Activated CD8-positive, alpha-beta T cell treated with anti-CD3 and anti-CD28 coated beads, Interleukin-2, amount 10 ng/mL, durations not matched to agents 7 days and 5 days (primary cell): ENCODE data around the gene ANTXR1. TPM values are rescaled to one million over a fixed set of nuclear protein-coding genes. Genes with fewer than 3 reads are reported as not detected.

Experiments
- ATAC-seq: fragments of 150-1000 bp; cut with Tn5 transposase; one replicate; pipeline ENCODE4 v1.10.0; 2021; ENCODE audit warnings: moderate library complexity
- CTCF ChIA-PET: fragments of 350-600 bp; sonication (Branson Sonifier 250); formaldehyde crosslinking; loops from one replicate; lab custom pipeline; 2021; ENCODE audit warnings: antibody characterized with exemption; lab: Charles Lee
- POLR2A ChIA-PET: fragments of 350-600 bp; sonication (Branson Sonifier 250); formaldehyde crosslinking; loops from one replicate; lab custom pipeline; 2021; ENCODE audit warnings: antibody characterized with exemption; lab: Charles Lee
- DNase-seq: peaks from one replicate; pipeline ENCODE4 v3.0.0-alpha.2; 2020
- H3K27ac Mint-ChIP-seq: one replicate; pipeline ENCODE4 v1.8.0; 2021; ENCODE audit warnings: mild to moderate bottlenecking, mixed read lengths
- H3K27me3 Mint-ChIP-seq: one replicate; pipeline ENCODE4 v1.8.0; 2021; ENCODE audit warnings: low read depth, mixed read lengths
- H3K36me3 Mint-ChIP-seq: one replicate; pipeline ENCODE4 v1.8.0; 2021; ENCODE audit warnings: low read depth, mixed read lengths
- H3K4me1 Mint-ChIP-seq: one replicate; pipeline ENCODE4 v1.8.0; 2021; ENCODE audit warnings: low read depth, mixed read lengths
- H3K4me3 Mint-ChIP-seq: one replicate; pipeline ENCODE4 v1.8.0; 2021; ENCODE audit warnings: mild to moderate bottlenecking, mixed read lengths
- H3K9me3 Mint-ChIP-seq: one replicate; pipeline ENCODE4 v1.8.0; 2022; ENCODE audit warnings: mixed read lengths; ENCODE audit not compliant: insufficient read depth
- total RNA-seq, 2 experiments: library from RNA; stranded (reverse); gene quantifications; one replicate each; pipeline ENCODE4 v1.2.3, GENCODE V29; 2021

ANTXR1 gene
- total RNA-seq, 2 experiments from 2014 or later = 0.05 TPM; not detected in 1

DNA sequence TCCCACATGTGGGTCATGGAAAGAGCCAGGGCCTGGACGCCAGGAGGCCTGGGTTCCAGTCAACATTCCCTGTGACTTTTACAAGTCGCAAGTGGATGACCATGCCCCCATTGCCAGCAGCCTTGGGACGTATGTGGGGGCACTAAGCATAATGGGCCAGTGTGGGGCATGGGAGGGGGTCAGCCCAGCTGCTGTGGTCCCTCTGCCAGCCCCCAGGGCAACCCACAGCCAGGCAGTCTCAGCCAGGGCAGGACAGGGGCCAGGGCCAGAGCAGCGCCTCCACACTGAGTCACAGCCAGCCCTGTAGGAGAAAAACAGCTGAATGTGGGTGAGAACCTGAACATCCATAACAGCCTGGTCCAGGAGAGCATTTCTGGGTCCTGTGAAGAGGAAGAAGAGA is 200.8 kb downstream of the ANTXR1 start:
- POLR2A ChIA-PET = no interaction called here
- no peaks in the 10 kb centered on the region for H3K9me3 Mint-ChIP-seq
- no peak overlapping the region for H3K27ac Mint-ChIP-seq
- no peaks in the 10 kb centered on the region for H3K36me3 Mint-ChIP-seq
- H3K27me3 Mint-ChIP-seq = no peaks in the 10 kb centered on the region
- DNase-seq = no peak
- CTCF ChIA-PET = interaction anchor here (0.8 to 1.2 kb wide), 2 partner anchors 20 to 49 kb away, joined by 3 to 5 read pairs; no protein-coding TSS in a partner anchor
- no peaks in the 10 kb centered on the region for H3K4me1 Mint-ChIP-seq
- H3K4me3 Mint-ChIP-seq = no peak overlapping the region
- no peak for ATAC-seq

DNA sequence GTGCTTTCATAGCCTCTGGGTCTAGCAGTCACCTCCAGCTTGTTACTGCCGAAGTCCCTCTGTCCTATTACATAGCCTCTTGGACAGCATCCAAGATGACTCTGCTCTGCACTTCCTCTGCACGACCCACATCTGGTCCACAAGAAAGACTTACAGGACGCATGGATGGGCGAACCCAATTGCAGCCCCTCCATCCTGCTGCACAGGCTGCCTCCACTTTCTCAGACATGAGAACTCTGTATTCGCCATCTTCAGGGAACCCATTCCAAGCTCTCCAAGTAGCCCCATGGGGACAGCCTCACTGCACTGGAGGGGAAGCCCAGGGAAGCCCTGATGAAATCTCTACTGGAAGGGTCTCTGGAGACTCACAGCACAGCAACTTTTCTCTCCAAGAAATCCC is 201.9 kb downstream of the ANTXR1 start:
- Mint-ChIP-seq H3K9me3 (no peaks in the 10 kb centered on the region), H3K4me3 (no peak overlapping the region), H3K4me1 (no peaks in the 10 kb centered on the region), H3K36me3 (no peaks in the 10 kb centered on the region), H3K27ac (no peak overlapping the region), H3K27me3 (peaks cover 2% of the 10 kb centered on the region)
- no peak for ATAC-seq
- POLR2A ChIA-PET = no interaction called here
- no peak for DNase-seq
- CTCF ChIA-PET = no interaction called here

DNA sequence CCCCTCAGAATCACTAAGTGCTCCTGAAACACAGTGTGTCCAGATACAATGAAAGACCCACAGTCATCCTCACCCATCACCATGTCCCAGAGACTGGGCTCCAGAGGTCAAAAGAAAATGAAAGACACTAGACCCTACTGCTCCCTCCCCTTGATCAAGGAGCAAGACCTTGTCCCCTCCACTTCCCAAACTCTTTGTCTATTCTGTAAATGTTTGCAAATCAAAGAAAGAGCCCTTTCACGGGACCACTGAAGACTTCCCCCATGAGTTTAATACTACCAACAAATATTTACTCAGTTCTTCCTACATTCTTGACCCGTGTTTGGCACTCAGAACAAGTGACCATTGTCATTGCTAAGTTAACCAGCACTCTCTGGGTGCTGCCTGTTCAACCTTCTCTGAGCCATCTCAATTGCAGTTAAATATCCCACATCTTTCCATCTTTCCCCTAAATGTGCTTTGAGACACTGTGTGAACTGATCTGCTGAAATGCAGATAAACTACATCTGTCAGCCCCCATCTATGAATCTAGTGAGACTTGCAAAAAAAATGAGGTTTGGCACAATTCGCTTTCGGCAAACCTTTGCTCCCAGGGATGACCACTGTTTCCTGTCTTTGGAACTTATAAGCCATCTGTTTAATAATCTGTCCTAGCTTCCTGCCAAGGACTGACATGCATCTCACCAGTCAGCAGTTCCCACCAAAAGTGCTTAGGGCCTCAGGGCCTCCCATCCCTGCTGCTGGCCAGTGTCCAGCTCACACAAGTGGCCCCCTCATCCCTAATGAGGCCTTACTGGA is 203.8 kb downstream of the ANTXR1 start:
- Mint-ChIP-seq H3K4me1 (no peaks in the 10 kb centered on the region), H3K27me3 (peaks cover 7% of the 10 kb centered on the region), H3K4me3 (no peak overlapping the region), H3K27ac (no peak overlapping the region), H3K9me3 (no peaks in the 10 kb centered on the region), H3K36me3 (no peaks in the 10 kb centered on the region)
- ChIA-PET POLR2A (no interaction called here), CTCF (no interaction called here)
- DNase-seq (no peak), ATAC-seq (no peak)

DNA sequence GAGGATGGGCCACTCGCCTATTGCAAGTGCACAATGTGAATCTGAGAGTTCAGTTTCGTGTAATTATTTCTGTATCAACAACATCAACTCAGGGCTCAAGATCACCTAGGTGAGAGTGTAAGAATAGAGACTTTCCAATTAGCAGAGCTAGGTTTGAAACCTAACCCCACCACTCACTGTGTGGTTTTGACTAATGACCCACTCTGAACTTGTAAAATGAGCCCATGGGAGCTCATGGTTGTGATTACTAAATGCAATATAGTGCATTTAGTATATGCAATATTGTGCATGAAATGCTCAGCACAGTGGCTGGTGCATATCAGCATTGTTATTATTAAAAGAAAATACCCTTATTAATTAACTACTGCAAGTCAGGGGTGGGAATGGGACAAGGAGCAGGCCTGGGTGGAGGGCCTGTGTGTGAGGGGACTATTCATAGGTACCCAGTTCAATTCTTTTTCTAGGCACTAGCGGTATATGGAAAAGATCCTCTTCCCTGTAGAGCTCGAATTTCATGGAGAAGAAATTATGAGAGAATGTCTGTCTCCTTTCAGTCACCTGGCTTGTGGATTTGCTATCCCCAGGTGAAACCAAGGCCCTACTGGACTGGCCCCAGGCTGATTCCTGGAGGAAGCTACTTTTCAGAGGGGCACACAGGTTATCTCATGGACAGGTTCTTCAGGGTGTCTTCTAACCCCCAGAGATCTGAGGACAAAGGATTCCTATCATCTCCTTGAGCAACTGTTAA is 204.5 kb downstream of the ANTXR1 start:
- no peak for ATAC-seq
- H3K27me3 Mint-ChIP-seq = peaks cover 12% of the 10 kb centered on the region
- no peaks in the 10 kb centered on the region for H3K4me1 Mint-ChIP-seq
- ChIA-PET POLR2A (no interaction called here), CTCF (interaction anchor here (0.5 kb wide), 1 partner anchor 274 kb away, joined by 3 read pairs; no protein-coding TSS in a partner anchor)
- no peaks in the 10 kb centered on the region for H3K9me3 Mint-ChIP-seq
- no peaks in the 10 kb centered on the region for H3K36me3 Mint-ChIP-seq
- no peak overlapping the region for H3K27ac Mint-ChIP-seq
- H3K4me3 Mint-ChIP-seq = no peak overlapping the region
- DNase-seq = no peak

DNA sequence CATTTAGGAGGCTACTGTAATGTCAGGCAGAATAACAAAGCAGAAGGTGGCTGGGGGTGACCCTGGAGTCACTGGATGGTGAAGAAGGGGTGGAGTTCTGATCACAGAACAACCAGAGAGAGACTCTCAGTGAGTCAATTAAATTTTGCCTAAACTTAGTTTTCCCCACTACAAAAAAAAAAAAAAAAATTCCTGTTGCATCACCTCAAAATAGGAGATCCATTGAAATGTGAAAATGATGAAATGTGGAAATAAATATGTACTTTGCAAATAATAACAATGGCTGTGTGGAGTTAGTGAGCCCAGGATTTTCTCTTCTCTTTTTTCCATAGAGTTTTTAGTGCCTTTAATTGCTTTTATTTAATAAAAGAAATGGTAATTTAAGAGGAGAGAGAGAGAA is 208.5 kb downstream of the ANTXR1 start:
- Mint-ChIP-seq H3K36me3 (no peaks in the 10 kb centered on the region), H3K27me3 (peaks cover 20% of the 10 kb centered on the region), H3K4me3 (no peak overlapping the region), H3K4me1 (no peaks in the 10 kb centered on the region), H3K9me3 (no peaks in the 10 kb centered on the region), H3K27ac (no peak overlapping the region)
- DNase-seq (no peak), ATAC-seq (no peak)
- ChIA-PET CTCF (no interaction called here), POLR2A (no interaction called here)

DNA sequence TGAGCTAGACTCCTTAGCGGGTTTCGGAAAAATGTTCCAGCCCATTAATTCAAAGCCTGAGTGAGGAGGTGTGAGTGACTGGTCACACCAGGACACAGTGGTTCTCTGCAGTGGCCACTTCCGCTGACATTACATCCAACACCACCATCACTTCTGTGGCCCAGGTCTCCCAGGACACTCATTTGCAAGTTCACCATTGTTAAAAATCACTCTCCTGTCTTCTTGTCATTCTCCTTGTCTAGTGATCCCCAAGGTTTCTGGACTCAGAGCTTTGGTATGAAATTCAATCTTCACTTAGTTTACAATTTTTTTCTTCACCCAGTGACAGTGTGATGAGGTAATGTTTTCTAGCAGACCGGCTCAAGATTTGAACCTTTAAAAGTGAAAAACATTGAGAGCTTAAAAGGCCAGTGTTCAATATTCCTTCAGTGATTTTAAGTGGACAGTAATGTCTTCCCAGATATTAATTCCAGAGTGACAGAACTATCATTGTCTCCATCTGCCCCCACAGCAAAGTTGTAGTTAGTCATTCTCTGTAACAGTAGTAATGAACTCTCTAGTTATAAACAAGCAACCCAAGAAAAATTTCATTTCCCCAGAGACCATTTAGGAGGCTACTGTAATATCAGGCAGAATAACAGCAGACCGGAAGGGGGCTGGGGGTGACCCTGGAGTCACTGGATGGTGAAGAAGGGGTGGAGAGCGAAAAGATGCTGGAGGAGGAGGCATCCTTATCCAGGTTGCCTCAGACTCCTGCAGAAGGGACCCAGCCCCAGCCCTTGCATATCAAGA is 209.2 kb downstream of the ANTXR1 start:
- ATAC-seq = no peak
- CTCF ChIA-PET = interaction anchor here (1.9 kb wide), 1 partner anchor 209 kb away, joined by 4 read pairs; the partner anchor contains the start of gene ANTXR1
- Mint-ChIP-seq H3K27ac (no peak overlapping the region), H3K36me3 (no peaks in the 10 kb centered on the region), H3K4me3 (no peak overlapping the region), H3K9me3 (no peaks in the 10 kb centered on the region), H3K27me3 (peaks cover 20% of the 10 kb centered on the region), H3K4me1 (no peaks in the 10 kb centered on the region)
- POLR2A ChIA-PET = no interaction called here
- no peak for DNase-seq

DNA sequence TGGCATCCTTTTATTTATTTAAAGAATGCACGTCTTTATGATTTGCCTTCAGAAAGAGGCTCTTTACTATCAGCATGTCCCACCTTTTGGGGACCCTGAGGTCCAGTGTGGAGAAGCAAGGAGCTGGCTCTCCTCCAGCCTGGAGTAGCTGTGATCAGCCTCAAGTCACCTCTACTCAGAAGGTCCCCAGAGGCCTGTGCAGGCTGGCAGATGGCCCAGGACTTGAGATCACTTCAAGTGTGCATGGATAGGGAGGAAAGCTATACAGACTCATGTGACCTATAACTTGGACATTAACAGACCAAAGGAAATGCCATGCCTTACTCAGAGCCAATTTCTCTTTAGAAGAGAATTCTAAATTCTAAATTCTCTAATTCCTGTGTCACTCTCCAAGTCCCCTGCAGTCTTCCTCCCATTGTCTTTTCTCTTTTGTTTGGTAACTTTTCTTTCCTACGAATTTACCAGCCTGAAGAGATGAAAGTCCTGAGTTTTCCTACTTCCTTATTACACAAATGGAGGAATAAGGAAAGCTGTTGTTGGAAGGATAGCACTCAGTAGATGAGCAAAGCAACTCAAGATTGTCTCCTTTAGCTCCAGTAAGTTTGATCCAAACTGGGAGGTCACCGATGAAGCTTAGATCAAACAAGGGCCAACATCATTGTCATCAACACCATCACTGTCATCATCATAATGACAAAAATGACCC is 210.1 kb downstream of the ANTXR1 start:
- H3K4me3 Mint-ChIP-seq = no peak overlapping the region
- no peaks in the 10 kb centered on the region for H3K36me3 Mint-ChIP-seq
- H3K27ac Mint-ChIP-seq = no peak overlapping the region
- H3K27me3 Mint-ChIP-seq = peaks cover 20% of the 10 kb centered on the region
- H3K4me1 Mint-ChIP-seq = no peaks in the 10 kb centered on the region
- DNase-seq (no peak), ATAC-seq (no peak)
- CTCF ChIA-PET = interaction anchor here (1.9 kb wide), 1 partner anchor 210 kb away, joined by 4 read pairs; the partner anchor contains the start of gene ANTXR1
- POLR2A ChIA-PET = no interaction called here
- H3K9me3 Mint-ChIP-seq = no peaks in the 10 kb centered on the region

DNA sequence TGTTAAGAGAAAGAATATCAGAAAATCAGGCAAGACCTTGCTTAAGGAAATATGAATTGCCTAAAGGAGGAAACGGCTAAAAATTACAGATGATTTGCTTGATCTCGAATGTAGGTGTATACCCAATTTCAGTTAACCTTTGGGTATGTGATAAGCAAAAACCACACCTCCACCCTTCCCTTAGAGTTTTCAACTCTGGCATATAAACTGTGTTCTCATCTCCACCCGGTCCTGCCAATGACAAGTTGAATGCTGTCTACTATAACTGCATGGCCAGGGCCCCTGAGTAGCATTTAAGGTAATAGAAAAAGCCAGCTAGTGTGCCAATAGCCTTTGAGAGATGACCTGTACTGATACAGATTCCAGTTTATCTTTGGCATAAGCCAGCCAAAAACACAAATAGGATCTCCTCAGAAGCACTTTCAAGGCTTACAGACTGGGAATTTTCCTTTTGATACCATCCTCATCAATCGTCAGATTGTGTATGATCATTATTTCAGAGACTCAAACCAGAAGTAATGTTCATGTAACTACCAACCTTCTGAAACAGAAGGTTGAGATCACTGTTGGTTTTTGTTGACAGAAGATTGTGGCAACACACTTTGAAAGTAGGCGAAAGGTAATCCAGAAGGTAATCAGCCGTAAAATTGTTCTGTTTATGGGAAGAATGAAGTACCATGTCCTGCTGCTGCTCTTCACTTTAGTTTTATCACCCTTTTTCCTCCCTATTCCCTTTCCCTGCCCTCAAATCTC is 211.0 kb downstream of the ANTXR1 start:
- ATAC-seq = no peak
- H3K4me1 Mint-ChIP-seq = no peaks in the 10 kb centered on the region
- H3K36me3 Mint-ChIP-seq = no peaks in the 10 kb centered on the region
- ChIA-PET CTCF (interaction anchor here (1.9 kb wide), 1 partner anchor 211 kb away, joined by 4 read pairs; the partner anchor contains the start of gene ANTXR1), POLR2A (no interaction called here)
- no peaks in the 10 kb centered on the region for H3K9me3 Mint-ChIP-seq
- no peak overlapping the region for H3K4me3 Mint-ChIP-seq
- H3K27me3 Mint-ChIP-seq = peaks cover 20% of the 10 kb centered on the region
- H3K27ac Mint-ChIP-seq = no peak overlapping the region
- DNase-seq = no peak

DNA sequence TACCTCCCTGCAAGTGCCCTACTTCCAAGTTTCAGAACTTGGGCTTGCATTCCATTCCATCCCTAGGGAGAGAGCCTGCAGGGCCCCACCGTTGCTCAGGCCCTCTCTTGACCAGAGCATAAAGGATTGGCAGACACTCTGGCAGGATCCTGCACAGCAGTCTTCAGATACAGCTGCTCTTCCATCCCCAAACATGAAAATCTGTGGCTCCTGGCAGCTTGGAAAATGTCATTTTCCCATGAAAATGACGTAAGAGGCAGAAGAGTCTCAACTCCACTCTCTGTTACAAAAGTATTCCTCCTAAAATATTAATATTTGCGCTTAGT is 211.5 kb downstream of the ANTXR1 start:
- H3K27me3 Mint-ChIP-seq = peaks cover 18% of the 10 kb centered on the region
- ATAC-seq (no peak), DNase-seq (no peak)
- no peak overlapping the region for H3K4me3 Mint-ChIP-seq
- ChIA-PET CTCF (no interaction called here), POLR2A (no interaction called here)
- H3K36me3 Mint-ChIP-seq = no peaks in the 10 kb centered on the region
- no peaks in the 10 kb centered on the region for H3K9me3 Mint-ChIP-seq
- H3K27ac Mint-ChIP-seq = no peak overlapping the region
- H3K4me1 Mint-ChIP-seq = no peaks in the 10 kb centered on the region

DNA sequence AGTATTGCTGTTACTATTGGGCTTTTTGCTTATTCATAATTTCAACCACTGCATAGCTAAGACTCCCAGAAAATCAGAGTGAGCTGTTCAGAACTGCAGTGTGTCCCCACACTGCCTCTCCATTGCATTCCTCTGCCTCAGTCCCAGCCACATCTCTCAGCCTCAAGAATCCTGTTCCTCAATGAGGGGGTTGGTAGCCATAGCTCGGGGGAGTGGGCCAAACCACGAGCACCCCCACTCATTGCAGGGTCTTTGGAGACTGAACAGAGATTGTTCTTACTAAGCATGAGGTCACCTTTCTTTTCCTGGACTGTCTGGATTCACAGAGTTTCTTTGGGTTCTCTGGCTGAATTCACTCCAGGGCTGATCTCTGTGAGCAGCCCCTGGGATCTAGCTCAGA is 213.0 kb downstream of the ANTXR1 start:
- no peak for DNase-seq
- POLR2A ChIA-PET = no interaction called here
- Mint-ChIP-seq H3K36me3 (no peaks in the 10 kb centered on the region), H3K4me3 (no peak overlapping the region), H3K9me3 (no peaks in the 10 kb centered on the region), H3K27me3 (peaks cover 16% of the 10 kb centered on the region), H3K27ac (no peak overlapping the region), H3K4me1 (no peaks in the 10 kb centered on the region)
- CTCF ChIA-PET = no interaction called here
- ATAC-seq = no peak

DNA sequence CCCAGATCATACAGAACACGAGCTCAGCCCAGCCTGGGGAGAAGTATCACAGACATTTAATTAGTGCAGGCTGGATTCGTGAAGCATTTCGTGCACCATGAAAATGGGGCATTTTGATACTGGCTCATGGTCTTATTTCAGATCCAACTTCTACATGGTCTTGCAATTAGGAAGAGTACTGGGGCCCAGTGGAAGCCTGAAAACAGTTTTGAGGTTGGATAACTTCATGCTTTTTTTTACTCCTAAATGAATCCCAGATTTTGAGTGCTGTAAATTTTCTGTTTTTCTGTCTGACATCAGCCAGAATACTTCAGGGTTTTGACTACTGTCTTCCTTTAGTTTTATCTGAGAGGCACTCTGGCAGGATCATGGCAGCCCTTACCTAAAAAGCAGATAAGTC is 213.9 kb downstream of the ANTXR1 start:
- Mint-ChIP-seq H3K27ac (no peak overlapping the region), H3K27me3 (peaks cover 13% of the 10 kb centered on the region), H3K36me3 (no peaks in the 10 kb centered on the region), H3K4me3 (no peak overlapping the region), H3K9me3 (no peaks in the 10 kb centered on the region), H3K4me1 (no peaks in the 10 kb centered on the region)
- ATAC-seq = no peak
- no peak for DNase-seq
- ChIA-PET CTCF (no interaction called here), POLR2A (no interaction called here)
